Osteocyte (in vitro differentiated cells): ENCODE data around the gene ZNF382. TPM values are rescaled to one million over a fixed set of nuclear protein-coding genes. Genes with fewer than 3 reads are reported as not detected.

Source experiments
- DNase-seq: peaks from one replicate; pipeline ENCODE4 v3.0.0; 2021; ENCODE audit warnings: mixed read lengths; ENCODE audit not compliant: unreplicated experiment; ENCODE audit errors: extremely low spot score
- H3K27ac Mint-ChIP-seq: one replicate; pipeline ENCODE4 v1.8.0; 2021; ENCODE audit warnings: mild to moderate bottlenecking, mixed read lengths; ENCODE audit not compliant: unreplicated experiment
- H3K27me3 Mint-ChIP-seq: one replicate; pipeline ENCODE4 v1.8.0; 2021; ENCODE audit warnings: mixed read lengths; ENCODE audit not compliant: unreplicated experiment
- H3K36me3 Mint-ChIP-seq: one replicate; pipeline ENCODE4 v1.8.0; 2021; ENCODE audit warnings: mixed read lengths; ENCODE audit not compliant: unreplicated experiment
- H3K4me1 Mint-ChIP-seq: one replicate; pipeline ENCODE4 v1.8.0; 2021; ENCODE audit warnings: mixed read lengths; ENCODE audit not compliant: unreplicated experiment
- H3K4me3 Mint-ChIP-seq: one replicate; pipeline ENCODE4 v1.8.0; 2021; ENCODE audit warnings: mild to moderate bottlenecking, moderate library complexity, mixed read lengths; ENCODE audit not compliant: unreplicated experiment
- H3K9me3 Mint-ChIP-seq: one replicate; pipeline ENCODE4 v1.8.0; 2021; ENCODE audit warnings: mixed read lengths; ENCODE audit not compliant: unreplicated experiment
- total RNA-seq: library from RNA; stranded (reverse); gene quantifications from 2 replicates; pipeline ENCODE4 v1.2.1, GENCODE V29; 2021
- TF ChIP-seq, protein P1 (sequence below): fragments of 200-600 bp; sonication (generic); IDR thresholded peaks from 2 replicates; pipeline ENCODE4 v1.5.0; 2021; ENCODE audit warnings: antibody characterized with exemption, mild to moderate bottlenecking, moderate library complexity

ZNF382 gene
- total RNA-seq, 1 donor from 2014 or later: 13.2 TPM

DNA sequence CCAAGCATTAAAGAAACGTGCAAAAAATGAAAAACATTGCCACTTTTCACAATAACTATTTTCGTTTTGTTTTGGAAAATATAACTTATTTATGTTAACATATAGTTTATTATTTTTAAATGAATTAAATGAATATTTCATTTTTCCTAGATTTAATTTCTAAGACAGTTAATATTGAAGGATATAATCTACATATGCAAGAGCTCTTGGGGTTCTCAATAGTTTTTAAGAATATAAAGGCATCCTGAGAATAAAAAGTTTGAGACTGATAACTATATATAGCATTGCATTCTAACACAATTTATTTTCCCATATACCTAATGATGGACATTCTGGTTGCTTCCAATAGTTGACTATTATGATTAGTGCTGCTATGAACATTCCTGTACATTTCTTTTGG, 41.6 kb downstream of the ZNF382 start:
- Mint-ChIP-seq H3K9me3 (peaks cover 14% of the 10 kb centered on the region), H3K36me3 (peaks cover 58% of the 10 kb centered on the region), H3K4me3 (no peak overlapping the region), H3K27ac (no peak overlapping the region), H3K4me1 (no peaks in the 10 kb centered on the region), H3K27me3 (no peaks in the 10 kb centered on the region)
- TF ChIP-seq, protein P1, sequence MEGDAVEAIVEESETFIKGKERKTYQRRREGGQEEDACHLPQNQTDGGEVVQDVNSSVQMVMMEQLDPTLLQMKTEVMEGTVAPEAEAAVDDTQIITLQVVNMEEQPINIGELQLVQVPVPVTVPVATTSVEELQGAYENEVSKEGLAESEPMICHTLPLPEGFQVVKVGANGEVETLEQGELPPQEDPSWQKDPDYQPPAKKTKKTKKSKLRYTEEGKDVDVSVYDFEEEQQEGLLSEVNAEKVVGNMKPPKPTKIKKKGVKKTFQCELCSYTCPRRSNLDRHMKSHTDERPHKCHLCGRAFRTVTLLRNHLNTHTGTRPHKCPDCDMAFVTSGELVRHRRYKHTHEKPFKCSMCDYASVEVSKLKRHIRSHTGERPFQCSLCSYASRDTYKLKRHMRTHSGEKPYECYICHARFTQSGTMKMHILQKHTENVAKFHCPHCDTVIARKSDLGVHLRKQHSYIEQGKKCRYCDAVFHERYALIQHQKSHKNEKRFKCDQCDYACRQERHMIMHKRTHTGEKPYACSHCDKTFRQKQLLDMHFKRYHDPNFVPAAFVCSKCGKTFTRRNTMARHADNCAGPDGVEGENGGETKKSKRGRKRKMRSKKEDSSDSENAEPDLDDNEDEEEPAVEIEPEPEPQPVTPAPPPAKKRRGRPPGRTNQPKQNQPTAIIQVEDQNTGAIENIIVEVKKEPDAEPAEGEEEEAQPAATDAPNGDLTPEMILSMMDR: no peak
- no peak for DNase-seq

DNA sequence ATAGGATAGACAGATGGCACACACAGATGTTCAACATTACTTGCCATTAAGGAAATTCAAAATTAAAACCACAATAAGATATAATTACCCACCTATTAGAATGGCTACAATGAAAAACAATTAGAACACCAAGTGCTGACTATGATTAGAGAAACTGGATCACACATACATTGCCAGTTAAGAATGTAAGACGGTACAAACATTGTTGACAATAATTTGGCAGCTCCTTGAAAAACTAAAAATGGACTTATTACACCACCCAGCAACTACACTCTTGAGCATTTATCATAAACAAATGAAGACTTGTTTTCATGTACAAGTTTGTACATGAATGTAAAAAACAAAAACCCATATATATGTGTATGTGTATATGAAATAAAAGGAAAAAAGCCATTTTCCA, 47.8 kb downstream of the ZNF382 start:
- H3K9me3 Mint-ChIP-seq: peaks cover 32% of the 10 kb centered on the region
- H3K4me1 Mint-ChIP-seq: no peaks in the 10 kb centered on the region
- no peak for DNase-seq
- TF ChIP-seq, protein P1: no peak
- H3K27ac Mint-ChIP-seq: no peak overlapping the region
- peaks cover 67% of the 10 kb centered on the region for H3K36me3 Mint-ChIP-seq
- no peaks in the 10 kb centered on the region for H3K27me3 Mint-ChIP-seq
- no peak overlapping the region for H3K4me3 Mint-ChIP-seq

DNA sequence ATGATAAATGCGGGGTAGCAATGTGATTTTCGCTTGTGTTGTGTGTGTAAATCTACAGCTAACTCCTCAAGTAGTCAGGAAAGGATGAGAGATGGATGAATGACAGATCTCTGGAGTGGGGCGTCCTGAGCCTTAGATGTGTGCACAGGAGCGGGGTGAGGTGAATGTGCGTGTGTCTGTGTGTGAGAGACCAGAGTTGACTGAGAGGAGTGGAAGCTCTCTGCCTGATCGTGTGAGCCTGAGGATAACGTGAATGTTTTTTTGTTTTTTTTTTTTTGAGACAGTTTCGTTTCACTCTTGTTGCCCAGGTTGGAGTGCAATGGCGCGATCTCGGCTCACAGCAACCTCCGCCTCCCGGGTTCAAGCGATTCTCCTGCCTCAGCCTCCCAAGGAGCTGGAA, 60.7 kb downstream of the ZNF382 start:
- no peaks in the 10 kb centered on the region for H3K27me3 Mint-ChIP-seq
- peaks cover 54% of the 10 kb centered on the region for H3K36me3 Mint-ChIP-seq
- no peak for DNase-seq
- peaks cover 36% of the 10 kb centered on the region for H3K9me3 Mint-ChIP-seq
- H3K4me1 Mint-ChIP-seq: peaks cover 27% of the 10 kb centered on the region
- H3K27ac Mint-ChIP-seq: peak overlapping the region; percentile 58
- peak overlapping the region; percentile 98 for H3K4me3 Mint-ChIP-seq
- TF ChIP-seq, protein P1: no peak

DNA sequence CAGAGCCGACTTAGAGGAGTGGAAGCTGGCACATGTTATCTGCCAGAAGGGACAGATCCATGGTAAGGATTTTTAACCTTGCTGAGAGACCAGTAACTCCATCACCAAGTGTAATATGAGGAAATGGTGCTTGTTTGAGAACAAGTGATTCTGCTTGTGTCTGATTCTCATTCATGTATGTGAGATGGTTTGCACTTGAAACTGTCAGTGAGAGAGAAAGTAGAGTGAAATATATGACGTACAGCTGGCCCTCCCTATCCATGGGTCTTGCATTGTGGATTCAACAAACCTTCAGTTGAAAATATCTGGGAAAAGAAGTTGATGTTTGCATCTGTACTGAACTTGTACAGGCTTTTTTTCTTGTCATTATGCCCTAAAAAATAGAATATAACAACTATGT, 63.5 kb downstream of the ZNF382 start:
- H3K36me3 Mint-ChIP-seq: peaks cover 57% of the 10 kb centered on the region
- no peak overlapping the region for H3K27ac Mint-ChIP-seq
- peak overlapping the region; percentile 51 for H3K4me3 Mint-ChIP-seq
- TF ChIP-seq, protein P1: no peak
- peaks cover 40% of the 10 kb centered on the region for H3K9me3 Mint-ChIP-seq
- peaks cover 27% of the 10 kb centered on the region for H3K4me1 Mint-ChIP-seq
- no peaks in the 10 kb centered on the region for H3K27me3 Mint-ChIP-seq
- DNase-seq: no peak

DNA sequence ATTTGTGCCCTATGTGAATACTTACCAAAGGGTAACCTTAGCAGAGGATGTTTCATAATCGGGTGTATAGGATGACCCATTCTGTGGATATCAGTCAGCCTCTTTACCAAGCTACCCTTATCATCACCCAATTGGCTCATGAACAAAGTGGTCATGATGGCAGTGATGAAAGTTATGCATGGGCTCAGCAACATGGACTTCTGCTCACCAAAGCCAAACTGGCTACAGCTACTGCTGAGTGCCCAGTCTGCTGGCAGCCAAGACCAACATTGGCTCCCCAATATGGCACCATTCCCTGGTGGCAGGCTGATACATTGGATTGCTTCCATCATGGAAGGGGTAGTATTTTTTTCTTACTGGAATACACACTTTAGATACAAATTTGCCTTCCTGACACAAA, 67.3 kb downstream of the ZNF382 start:
- H3K4me3 Mint-ChIP-seq: no peak overlapping the region
- peaks cover 11% of the 10 kb centered on the region for H3K4me1 Mint-ChIP-seq
- peaks cover 39% of the 10 kb centered on the region for H3K9me3 Mint-ChIP-seq
- DNase-seq: no peak
- TF ChIP-seq, protein P1: no peak
- H3K27ac Mint-ChIP-seq: no peak overlapping the region
- H3K27me3 Mint-ChIP-seq: no peaks in the 10 kb centered on the region
- peaks cover 43% of the 10 kb centered on the region for H3K36me3 Mint-ChIP-seq
